Osteoblast (primary cell): ENCODE data around the gene COL23A1. TPM values are rescaled to one million over a fixed set of nuclear protein-coding genes. Genes with fewer than 3 reads are reported as not detected.

Experiments
- DNase-seq: peaks from one replicate; pipeline ENCODE4 v3.0.0; 2011; ENCODE audit warnings: low spot score, mixed read lengths; ENCODE audit not compliant: insufficient read length; ENCODE audit errors: missing footprints
- H2AFZ ChIP-seq: 2 replicates; pipeline ENCODE4 v1.6.0; 2011; ENCODE audit warnings: mild to moderate bottlenecking, low read length
- H3K27ac ChIP-seq: 2 replicates; pipeline ENCODE4 v1.5.1; 2011; ENCODE audit warnings: mild to moderate bottlenecking, low read depth, low read length, moderate library complexity
- H3K27me3 ChIP-seq: 2 replicates; pipeline ENCODE4 v1.6.0; 2012; ENCODE audit warnings: mild to moderate bottlenecking, control low read depth, inconsistent platforms, low read length, moderate library complexity; ENCODE audit not compliant: insufficient read depth
- H3K36me3 ChIP-seq: 2 replicates; pipeline ENCODE4 v1.5.1; 2011; ENCODE audit warnings: mild to moderate bottlenecking, low read length, control low read depth, moderate library complexity; ENCODE audit not compliant: insufficient read depth
- H3K4me1 ChIP-seq: 2 replicates; pipeline ENCODE4 v1.5.1; 2011; ENCODE audit warnings: mild to moderate bottlenecking, low read length, control low read depth, moderate library complexity; ENCODE audit not compliant: insufficient read depth
- H3K4me2 ChIP-seq: 2 replicates; pipeline ENCODE4 v1.6.0; 2011; ENCODE audit warnings: mild to moderate bottlenecking, low read length; ENCODE audit not compliant: insufficient read depth
- H3K4me3 ChIP-seq: fragments of 200-600 bp; sonication (generic); 3 replicates; pipeline ENCODE4 v1.5.1; 2012; ENCODE audit warnings: mild to moderate bottlenecking, low read length, inconsistent platforms; ENCODE audit not compliant: insufficient read depth
- H3K79me2 ChIP-seq: 2 replicates; pipeline ENCODE4 v1.6.0; 2012; ENCODE audit warnings: mild to moderate bottlenecking, low read length, control low read depth, inconsistent platforms; ENCODE audit not compliant: insufficient read depth
- H3K9me3 ChIP-seq: 2 replicates; pipeline ENCODE4 v1.5.1; 2011; ENCODE audit warnings: low read depth, low read length, control low read depth
- H4K20me1 ChIP-seq: 2 replicates; pipeline ENCODE4 v1.6.0; 2012; ENCODE audit warnings: mild to moderate bottlenecking, low read length, control low read depth; ENCODE audit not compliant: insufficient read depth
- CTCF ChIP-seq: IDR thresholded peaks from 2 replicates; pipeline ENCODE4 v1.5.1; 2011; ENCODE audit warnings: mild to moderate bottlenecking, low read depth, low read length, moderate library complexity; ENCODE audit errors: extremely low read depth
- total RNA-seq: library from RNA; depleted of rRNA; stranded (reverse); fragments of >200 nt; gene quantifications from 2 replicates; pipeline ENCODE4 v1.2.3, GENCODE V29; 2012

The COL23A1 gene
- total RNA-seq, 1 donor = under 0.01 TPM

GRCh38 chr5:178269499-178269898 is 320.7 kb downstream of the COL23A1 start:
- H4K20me1 ChIP-seq = no peaks in the 10 kb centered on the region
- H3K4me2 ChIP-seq = no peak overlapping the region
- no peak for TF ChIP-seq CTCF
- no peaks in the 10 kb centered on the region for H3K79me2 ChIP-seq
- DNase-seq = no peak
- no peaks in the 10 kb centered on the region for H3K4me1 ChIP-seq
- H3K27ac ChIP-seq = no peak overlapping the region
- H3K36me3 ChIP-seq = no peaks in the 10 kb centered on the region
- no peak overlapping the region for H2AFZ ChIP-seq
- no peaks in the 10 kb centered on the region for H3K9me3 ChIP-seq
- no peaks in the 10 kb centered on the region for H3K27me3 ChIP-seq
- H3K4me3 ChIP-seq = no peak overlapping the region

- no peak for DNase-seq
- no peaks in the 10 kb centered on the region for H4K20me1 ChIP-seq
- no peaks in the 10 kb centered on the region for H3K4me1 ChIP-seq
- H3K9me3 ChIP-seq = no peaks in the 10 kb centered on the region
- H3K36me3 ChIP-seq = no peaks in the 10 kb centered on the region
- no peak overlapping the region for H3K27ac ChIP-seq
- H3K4me2 ChIP-seq = no peak overlapping the region
- no peaks in the 10 kb centered on the region for H3K79me2 ChIP-seq
- no peak overlapping the region for H2AFZ ChIP-seq
- H3K4me3 ChIP-seq = no peak overlapping the region
- no peak for TF ChIP-seq CTCF
- no peaks in the 10 kb centered on the region for H3K27me3 ChIP-seq
These were observed 322.3 kb downstream of the COL23A1 start for GRCh38 chr5:178267876-178268275.

GRCh38 chr5:178267245-178267644 is 322.9 kb downstream of the COL23A1 start:
- Histone ChIP-seq H3K4me2 (no peak overlapping the region), H3K27ac (no peak overlapping the region), H3K4me1 (no peaks in the 10 kb centered on the region), H4K20me1 (no peaks in the 10 kb centered on the region), H3K36me3 (no peaks in the 10 kb centered on the region), H3K4me3 (no peak overlapping the region), H3K79me2 (no peaks in the 10 kb centered on the region), H2AFZ (no peak overlapping the region), H3K27me3 (no peaks in the 10 kb centered on the region), H3K9me3 (no peaks in the 10 kb centered on the region)
- DNase-seq = no peak
- no peak for TF ChIP-seq CTCF

GRCh38 chr5:178266581-178266980 is 323.6 kb downstream of the COL23A1 start:
- no peak overlapping the region for H3K27ac ChIP-seq
- no peaks in the 10 kb centered on the region for H4K20me1 ChIP-seq
- no peaks in the 10 kb centered on the region for H3K79me2 ChIP-seq
- H3K36me3 ChIP-seq = no peaks in the 10 kb centered on the region
- TF ChIP-seq CTCF = no peak
- no peaks in the 10 kb centered on the region for H3K27me3 ChIP-seq
- H2AFZ ChIP-seq = no peak overlapping the region
- H3K4me2 ChIP-seq = no peak overlapping the region
- H3K4me1 ChIP-seq = no peaks in the 10 kb centered on the region
- no peak overlapping the region for H3K4me3 ChIP-seq
- no peaks in the 10 kb centered on the region for H3K9me3 ChIP-seq
- no peak for DNase-seq
